Common myeloid progenitor, CD34-positive (primary cell): ENCODE measurements around the gene HS6ST1.

ENCODE experiments used
- CTCF ChIA-PET: fragments of 350-600 bp; sonication (Branson Sonifier 250); formaldehyde crosslinking; loops from one replicate; lab custom pipeline; 2021; ENCODE audit warnings: antibody characterized with exemption; lab: Charles Lee
- POLR2A ChIA-PET: fragments of 350-600 bp; sonication (Branson Sonifier 250); formaldehyde crosslinking; loops from one replicate; lab custom pipeline; 2021; ENCODE audit warnings: antibody characterized with exemption; lab: Charles Lee
- DNase-seq, 3 donors: peaks; one replicate each; pipeline versions ENCODE4 v3.0.0 to v3.0.0-alpha.2; 2013
- H3K27ac ChIP-seq, 2 experiments: 1 replicate in 1 of 2; 2 replicates in 1 of 2; pipeline ENCODE4 v1.7.0; 2013; ENCODE audit warnings: inconsistent platforms in 2 of 2, low read length in 2 of 2, mild to moderate bottlenecking in 2 of 2, low read depth in 1 of 2, moderate library complexity in 1 of 2; ENCODE audit not compliant: severe bottlenecking in 2 of 2, insufficient read depth in 1 of 2, poor library complexity in 1 of 2
- H3K27me3 ChIP-seq, 5 experiments: replicated peaks in 2 of 5; 1 replicate in 3 of 5; 2 replicates in 2 of 5; pipeline versions ENCODE4 v1.6.1 to v1.7.0; 2013; ENCODE audit warnings: low read length in 4 of 5, mild to moderate bottlenecking in 2 of 5, moderate library complexity in 2 of 5, inconsistent platforms in 1 of 5; ENCODE audit not compliant: insufficient read depth in 5 of 5, control insufficient read depth in 4 of 5
- H3K36me3 ChIP-seq, 4 experiments: 1 replicate in 2 of 4; 2 replicates in 2 of 4; pipeline versions ENCODE4 v1.6.1 to v1.7.0; 2013; ENCODE audit warnings: low read length in 3 of 4, control low read depth in 1 of 4, mild to moderate bottlenecking in 1 of 4; ENCODE audit not compliant: control insufficient read depth in 4 of 4, insufficient read depth in 4 of 4
- H3K4me1 ChIP-seq, 4 experiments: 1 replicate in 3 of 4; 2 replicates in 1 of 4; pipeline versions ENCODE4 v1.6.1 to v1.7.1; 2013; ENCODE audit warnings: low read length in 3 of 4, mild to moderate bottlenecking in 3 of 4, control low read depth in 1 of 4, inconsistent platforms in 1 of 4, moderate library complexity in 1 of 4; ENCODE audit not compliant: control insufficient read depth in 4 of 4, insufficient read depth in 4 of 4; ENCODE audit errors: control extremely low read depth in 1 of 4
- H3K4me3 ChIP-seq, 7 experiments: 1 replicate in 4 of 7; 2 replicates in 3 of 7; pipeline versions ENCODE4 v1.5.1 to v1.7.0; 2013; ENCODE audit warnings: mild to moderate bottlenecking in 7 of 7, low read length in 6 of 7, moderate library complexity in 6 of 7, inconsistent platforms in 2 of 7, low read depth in 2 of 7, control low read depth in 1 of 7; ENCODE audit not compliant: insufficient read depth in 4 of 7, control insufficient read depth in 1 of 7; ENCODE audit errors: extremely low read depth in 1 of 7
- H3K9me3 ChIP-seq, 5 experiments: 1 replicate in 4 of 5; 2 replicates in 1 of 5; pipeline versions ENCODE4 v1.6.1 to v1.7.1; 2013; ENCODE audit warnings: low read length in 4 of 5, mild to moderate bottlenecking in 2 of 5, inconsistent platforms in 1 of 5, low read depth in 1 of 5, moderate library complexity in 1 of 5; ENCODE audit not compliant: control insufficient read depth in 4 of 5, insufficient read depth in 2 of 5; ENCODE audit errors: control extremely low read depth in 1 of 5
- WGBS: methylation state at CpG from one replicate; pipeline ENCODE4 v1.1.5; 2013; ENCODE audit not compliant: insufficient coverage; 5-methylcytosine and 5-hydroxymethylcytosine counted together

Gene HS6ST1

GRCh38 chr2:128342550-128342949 is 23.9 kb upstream of the HS6ST1 start:
- DNase-seq, result no peak
- H3K36me3 ChIP-seq, result no peaks in the 10 kb centered on the region
- CTCF ChIA-PET, result interaction anchor here (1.3 to 1.4 kb wide), 2 partner anchors 9 to 12 kb away, joined by 3 read pairs; no protein-coding TSS in a partner anchor
- peaks cover 0 to 4% (median 1%) of the 10 kb centered on the region in 4 experiments for H3K4me1 ChIP-seq
- no peak overlapping the region for H3K4me3 ChIP-seq
- H3K9me3 ChIP-seq, result peaks cover 1 to 4% (median 3%) of the 10 kb centered on the region in 5 experiments
- WGBS, result 94% methylated on average over 3 of the region's 3 CpGs
- POLR2A ChIA-PET, result no interaction called here
- no peak overlapping the region for H3K27ac ChIP-seq
- H3K27me3 ChIP-seq, result no peaks in the 10 kb centered on the region

- no peak for DNase-seq
- ChIA-PET CTCF (interaction anchor here (1.3 to 1.4 kb wide), 2 partner anchors 9 to 13 kb away, joined by 3 read pairs; no protein-coding TSS in a partner anchor), POLR2A (no interaction called here)
- peaks cover 1 to 8% (median 3%) of the 10 kb centered on the region in 5 experiments for H3K9me3 ChIP-seq
- H3K27ac ChIP-seq, result no peak overlapping the region
- WGBS, result 88% methylated on average over 1 of the region's 3 CpGs
- no peaks in the 10 kb centered on the region for H3K36me3 ChIP-seq
- no peak overlapping the region for H3K4me3 ChIP-seq
- no peaks in the 10 kb centered on the region for H3K27me3 ChIP-seq
- no peaks in the 10 kb centered on the region for H3K4me1 ChIP-seq
Observed at GRCh38 chr2:128341621-128342020, 23.0 kb upstream of the HS6ST1 start.

DNA sequence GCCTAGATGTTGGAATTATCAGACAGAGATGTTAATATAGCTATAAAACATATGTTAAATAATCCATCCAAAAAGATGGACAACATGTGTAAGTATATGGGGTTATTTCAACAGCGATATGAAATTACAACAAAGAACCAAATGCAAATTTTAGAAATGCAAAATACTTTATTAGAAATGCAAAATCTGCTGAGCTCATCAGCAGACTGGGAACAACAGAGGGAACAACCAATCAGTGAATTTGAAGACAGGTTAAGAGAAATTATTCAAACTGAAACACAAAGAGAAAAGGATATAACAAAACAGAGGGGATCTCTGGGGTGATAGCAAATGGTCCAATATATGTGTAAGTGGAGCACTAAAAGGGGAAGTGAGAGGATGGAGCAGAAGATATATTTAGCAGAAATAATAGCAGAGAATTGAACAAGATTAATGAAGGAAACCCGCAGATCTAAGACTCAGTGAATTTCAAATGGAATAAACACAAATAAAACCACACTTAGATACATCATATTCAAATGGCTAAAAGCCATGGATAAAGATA is 13.5 kb upstream of the HS6ST1 start:
- H3K36me3 ChIP-seq, result no peaks in the 10 kb centered on the region
- H3K4me3 ChIP-seq, result no peak overlapping the region
- peaks cover 11 to 26% (median 14%) of the 10 kb centered on the region in 5 experiments for H3K9me3 ChIP-seq
- peak in 1 of 3 donors; percentile 63 for DNase-seq
- no peaks in the 10 kb centered on the region for H3K27me3 ChIP-seq
- ChIA-PET POLR2A (no interaction called here), CTCF (interaction anchor here (1.1 to 1.5 kb wide), 2 partner anchors 9 to 331 kb away, joined by 4 to 5 read pairs; no protein-coding TSS in a partner anchor)
- no peaks in the 10 kb centered on the region for H3K4me1 ChIP-seq
- no CpG with 5 or more reads among the region's 2 CpGs for WGBS
- no peak overlapping the region for H3K27ac ChIP-seq

DNA sequence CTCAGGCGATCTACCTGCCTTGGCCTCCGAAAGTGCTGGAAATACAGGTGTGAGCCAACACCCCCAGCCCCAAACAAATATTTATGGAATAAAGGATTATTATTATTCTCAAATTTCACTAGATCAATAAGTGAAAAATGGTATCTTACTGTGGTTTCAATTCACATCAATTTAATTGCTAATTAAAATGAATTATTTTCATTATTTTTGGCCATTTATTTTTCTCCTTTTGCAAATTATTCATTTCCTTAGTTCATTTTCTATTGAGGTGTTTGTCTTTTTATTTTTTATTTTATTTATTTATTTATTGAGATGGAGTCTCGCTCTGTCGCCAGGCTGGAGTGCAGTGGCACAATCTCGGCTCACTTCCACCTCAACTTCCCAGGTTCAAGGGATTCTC is 11.9 kb upstream of the HS6ST1 start:
- Histone ChIP-seq H3K4me1 (no peaks in the 10 kb centered on the region), H3K4me3 (no peak overlapping the region), H3K27ac (no peak overlapping the region), H3K36me3 (no peaks in the 10 kb centered on the region), H3K9me3 (peaks cover 8 to 19% (median 11%) of the 10 kb centered on the region in 5 experiments), H3K27me3 (no peaks in the 10 kb centered on the region)
- POLR2A ChIA-PET, result no interaction called here
- no peak for DNase-seq
- WGBS, result no CpG with 5 or more reads among the region's 5 CpGs
- CTCF ChIA-PET, result no interaction called here

DNA sequence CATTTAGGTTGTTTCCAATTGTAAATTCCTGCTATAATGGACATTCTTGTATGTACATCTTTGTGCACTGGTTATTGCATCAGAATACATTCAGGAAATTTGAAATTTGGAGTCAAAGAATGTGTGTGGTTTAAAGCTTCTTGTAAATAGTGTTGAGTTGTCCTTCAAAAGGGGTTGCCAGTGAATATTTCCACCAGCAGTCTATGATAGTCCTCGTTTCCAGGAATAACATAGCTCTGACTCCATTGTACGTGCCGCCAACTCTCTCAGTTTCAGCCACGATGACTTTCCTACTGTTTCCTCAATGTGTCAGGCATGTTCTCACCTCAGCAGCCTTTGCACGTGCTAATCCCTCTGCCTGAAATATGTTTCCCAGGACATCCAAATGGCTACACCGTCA is 10.9 kb upstream of the HS6ST1 start:
- H3K4me1 ChIP-seq, result no peaks in the 10 kb centered on the region
- CTCF ChIA-PET, result interaction anchor here (0.7 kb wide), 1 partner anchor 19 kb away, joined by 4 read pairs; no protein-coding TSS in a partner anchor
- DNase-seq, result no peak
- WGBS, result over 99% methylated on average over 6 of the region's 6 CpGs
- H3K27me3 ChIP-seq, result no peaks in the 10 kb centered on the region
- no peak overlapping the region for H3K4me3 ChIP-seq
- POLR2A ChIA-PET, result interaction anchor here (0.7 kb wide), 1 partner anchor 49 kb away, joined by 3 read pairs; no protein-coding TSS in a partner anchor
- H3K9me3 ChIP-seq, result peaks cover 7 to 15% (median 11%) of the 10 kb centered on the region in 5 experiments
- no peak overlapping the region for H3K27ac ChIP-seq
- H3K36me3 ChIP-seq, result no peaks in the 10 kb centered on the region

DNA sequence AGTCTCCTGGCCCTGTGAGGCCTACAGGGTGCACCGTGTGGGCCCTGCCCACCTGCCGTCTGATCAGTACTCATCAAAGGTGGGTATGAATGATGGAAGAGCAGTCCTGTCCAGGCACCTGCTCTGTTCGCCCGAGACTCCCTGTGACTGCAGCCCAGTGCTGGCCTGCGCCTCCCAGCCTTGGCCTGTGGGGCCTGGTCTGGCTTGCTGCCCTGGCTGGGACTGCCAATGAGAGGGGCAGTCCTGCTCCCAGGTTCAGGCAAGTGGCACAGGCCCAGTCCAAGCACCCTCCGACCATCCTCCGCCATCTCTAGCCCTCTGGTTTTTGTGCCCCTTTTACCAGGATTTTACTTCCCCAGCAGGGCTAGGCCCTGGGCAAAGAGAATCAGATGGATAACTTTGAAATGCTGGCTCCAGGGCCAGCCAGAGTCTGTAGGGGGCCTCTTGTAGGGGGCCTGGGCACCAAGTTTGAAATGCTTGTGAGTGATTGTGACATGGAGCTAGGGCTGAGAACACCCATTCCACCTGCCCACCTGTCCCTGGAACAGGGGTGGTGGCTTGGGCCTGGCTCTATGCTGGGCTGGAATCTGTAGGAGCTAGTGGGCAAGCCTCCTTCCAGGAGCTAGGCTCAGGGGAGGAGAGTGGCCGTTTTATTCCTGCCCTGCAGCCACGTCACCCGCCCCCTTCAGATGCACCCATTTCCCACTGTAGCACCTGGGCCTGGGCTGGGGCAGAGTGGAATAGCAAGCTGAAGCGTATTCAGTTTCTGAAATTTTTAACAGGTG is 8.7 kb upstream of the HS6ST1 start:
- no peaks in the 10 kb centered on the region for H3K36me3 ChIP-seq
- no peak overlapping the region for H3K27ac ChIP-seq
- 98% methylated on average over 9 of the region's 11 CpGs for WGBS
- POLR2A ChIA-PET, result interaction anchor here (0.7 kb wide), 1 partner anchor 193 kb away, joined by 4 read pairs; no protein-coding TSS in a partner anchor
- H3K27me3 ChIP-seq, result no peaks in the 10 kb centered on the region
- peaks cover 0 to 14% (median 5%) of the 10 kb centered on the region in 4 experiments for H3K4me1 ChIP-seq
- no peak overlapping the region for H3K4me3 ChIP-seq
- DNase-seq, result no peak
- CTCF ChIA-PET, result no interaction called here
- peaks cover 3 to 10% (median 8%) of the 10 kb centered on the region in 5 experiments for H3K9me3 ChIP-seq

- WGBS, result 100% methylated on average over 3 of the region's 4 CpGs
- ChIA-PET POLR2A (interaction anchor here (0.7 kb wide), 1 partner anchor 194 kb away, joined by 4 read pairs; no protein-coding TSS in a partner anchor), CTCF (no interaction called here)
- DNase-seq, result no peak
- Histone ChIP-seq H3K4me3 (no peak overlapping the region), H3K27me3 (no peaks in the 10 kb centered on the region), H3K27ac (no peak overlapping the region), H3K4me1 (peaks cover 0 to 23% (median 12%) of the 10 kb centered on the region in 4 experiments), H3K9me3 (peaks cover 0 to under 1% (median 0%) of the 10 kb centered on the region in 5 experiments), H3K36me3 (no peaks in the 10 kb centered on the region)
Observed at GRCh38 chr2:128326346-128326745, 7.7 kb upstream of the HS6ST1 start.
